K562 (cell line): ENCODE measurements around the gene HAT1. TPM values are rescaled to one million over a fixed set of nuclear protein-coding genes. Genes with fewer than 3 reads are reported as not detected.

ENCODE experiments used
- ATF1 ChIP-seq, 2 experiments: fragments of 450-650 bp in 1 of 2; IDR thresholded peaks; 2 replicates each; pipeline ENCODE4 v1.6.1; 2016; ENCODE audit warnings: missing compliant biosample characterization in 1 of 2, missing genetic modification characterization in 1 of 2
- CEBPB ChIP-seq: fragments of 450-650 bp; IDR thresholded peaks from 2 replicates; pipeline ENCODE4 v1.6.1; 2016; ENCODE audit warnings: missing genetic modification characterization, missing compliant biosample characterization
- DMBX1 ChIP-seq: fragments of 250-450 bp; sonication (Bioruptor Pico); IDR thresholded peaks from 2 replicates; pipeline ENCODE4 v1.8.0; 2022; ENCODE audit warnings: inconsistent platforms, mild to moderate bottlenecking, moderate library complexity, borderline replicate concordance
- DPF2 ChIP-seq: fragments of 450-650 bp; IDR thresholded peaks from 2 replicates; pipeline ENCODE4 v1.6.1; 2016
- HDAC6 ChIP-seq: IDR thresholded peaks from 2 replicates; pipeline ENCODE4 v1.6.1; 2012; ENCODE audit warnings: low read depth, mild to moderate bottlenecking, control low read depth, inconsistent platforms, low read length, moderate library complexity
- KDM1A ChIP-seq, 2 experiments: fragments of 450-650 bp; IDR thresholded peaks; 2 replicates each; pipeline ENCODE4 v1.6.1; 2016; ENCODE audit warnings: mild to moderate bottlenecking in 2 of 2
- MEF2D ChIP-seq: conservative IDR thresholded peaks from 2 replicates; pipeline ENCODE4 v1.6.1; 2016; ENCODE audit warnings: low read depth, missing genetic modification characterization, missing compliant biosample characterization
- NFE2 ChIP-seq: IDR thresholded peaks from 2 replicates; pipeline ENCODE4 v1.6.1; 2014; ENCODE audit warnings: antibody characterized with exemption, low read depth
- NONO ChIP-seq, 2 experiments: fragments of 200-400 bp in 1 of 2; fragments of 450-650 bp in 1 of 2; formaldehyde crosslinking in 1 of 2; IDR thresholded peaks; 2 replicates each; pipeline ENCODE4 v1.6.1; 2017; ENCODE audit warnings: low read depth in 2 of 2, mild to moderate bottlenecking in 2 of 2, moderate library complexity in 2 of 2, low read length in 1 of 2
- NR4A1 ChIP-seq, 2 experiments: fragments of 250-450 bp in 1 of 2; fragments of 450-650 bp in 1 of 2; sonication (Bioruptor Pico) in 1 of 2; IDR thresholded peaks; 2 replicates each; pipeline versions ENCODE4 v1.4.0 to v1.6.1; 2016 to 2020; ENCODE audit warnings: mild to moderate bottlenecking in 2 of 2, missing compliant biosample characterization in 1 of 2, missing genetic modification characterization in 1 of 2, moderate library complexity in 1 of 2
- NUFIP1 ChIP-seq: fragments of 450-650 bp; IDR thresholded peaks from 2 replicates; pipeline ENCODE4 v1.6.1; 2018; ENCODE audit not compliant: partially characterized antibody
- POLR3G ChIP-seq: IDR thresholded peaks from 2 replicates; pipeline ENCODE4 v1.6.1; 2011; ENCODE audit not compliant: insufficient read length, insufficient replicate concordance; ENCODE audit errors: extremely low read depth
- RAD51 ChIP-seq: fragments of 450-650 bp; IDR thresholded peaks from 2 replicates; pipeline ENCODE4 v1.7.1; 2016; ENCODE audit warnings: low read depth, mild to moderate bottlenecking, borderline replicate concordance
- TAF1 ChIP-seq: IDR thresholded peaks from 2 replicates; pipeline ENCODE4 v1.6.1; 2011; ENCODE audit warnings: mild to moderate bottlenecking, low read length, moderate library complexity; ENCODE audit not compliant: insufficient read depth, control insufficient read depth, severe bottlenecking; ENCODE audit errors: extremely low read depth
- ZFPM2 ChIP-seq: fragments of 250-450 bp; sonication (Bioruptor Pico); IDR thresholded peaks from 2 replicates; pipeline ENCODE4 v1.5.1; 2022; ENCODE audit warnings: mild to moderate bottlenecking
- ZNF316 ChIP-seq: fragments of 450-650 bp; IDR thresholded peaks from 2 replicates; pipeline ENCODE4 v1.6.1; 2016
- polyA plus RNA-seq, 8 experiments: library from polyadenylated mRNA; depleted of rRNA in 4 of 8; stranded (reverse) in 5 of 8; unstranded in 3 of 8; fragments of >200 nt; fragmentation: Nextera tagmentation in 2 of 8; fragmentation: Illumina TruSeq in 1 of 8; extraction: Ambion mirVana in 2 of 8; extraction: Trizol in 1 of 8; gene quantifications; 2 replicates each; pipeline versions ENCODE4 v1.2.1 to v1.2.3, GENCODE V29; 2011 to 2014; ENCODE audit warnings: inconsistent platforms in 1 of 8, missing spikeins in 1 of 8
- total RNA-seq, 7 experiments: library from RNA; depleted of rRNA in 6 of 7; stranded (reverse); fragments of >200 nt in 6 of 7; fragmentation: Illumina TruSeq in 2 of 7; extraction: Trizol in 2 of 7; gene quantifications; 2 replicates each; pipeline versions ENCODE4 v1.2.1 to v1.2.3, GENCODE V29; 2011 to 2021; ENCODE audit warnings: low replicate concordance in 1 of 7
- TF ChIP-seq, protein P1 (sequence below): fragments of 250-450 bp; sonication (Bioruptor Pico); IDR thresholded peaks from 2 replicates; pipeline ENCODE4 v1.9.0; 2021; ENCODE audit warnings: mild to moderate bottlenecking
- TF ChIP-seq, protein P2 (sequence below), 2 experiments: fragments of 450-650 bp; formaldehyde crosslinking in 1 of 2; IDR thresholded peaks; 2 replicates each; pipeline versions ENCODE4 v1.4.0 to v1.6.1; 2014 to 2020; ENCODE audit warnings: mild to moderate bottlenecking in 2 of 2, borderline replicate concordance in 1 of 2, low read depth in 1 of 2

HAT1 gene
- total and polyA plus RNA-seq, 9 of the 15 experiments (the other 6 are each of a cell fraction or from before 2014, with no cell fraction given) = 125 to 384 (median 244) TPM

DNA sequence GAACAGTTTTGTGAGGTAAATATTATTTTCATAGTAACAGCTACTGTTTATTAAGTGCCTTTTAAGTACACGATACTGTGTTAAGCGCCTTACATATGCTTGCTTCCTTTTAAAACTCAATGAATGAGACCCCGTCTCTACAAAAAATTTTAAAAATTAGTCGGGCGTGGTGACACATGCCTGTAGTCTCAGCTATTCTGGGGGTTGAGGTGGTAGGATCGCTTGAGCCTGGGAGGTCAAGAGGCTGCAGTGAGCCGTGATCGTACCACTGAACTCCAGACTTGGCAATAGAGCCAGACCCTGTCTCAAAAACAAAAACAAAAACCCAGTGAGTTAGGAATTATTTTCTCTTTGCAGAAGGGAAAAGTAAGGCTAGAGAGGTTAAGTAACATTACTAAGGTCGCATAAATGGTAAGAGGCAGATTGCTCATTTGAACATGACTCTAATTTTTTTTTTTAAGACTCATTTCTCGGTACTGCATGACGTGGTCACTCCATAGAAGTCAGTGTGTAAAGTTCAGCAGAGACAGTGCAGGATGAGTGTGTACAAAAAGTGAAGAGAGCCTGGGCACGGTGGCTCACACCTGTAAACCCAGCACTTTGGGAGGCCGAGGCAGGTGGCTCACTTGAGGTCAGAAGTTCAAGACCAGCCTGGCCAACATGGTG lies 78.6 kb downstream of the HAT1 start (continued):
- TF ChIP-seq RAD51 (no peak), HDAC6 (no peak), TAF1 (peak; percentile 10), ZFPM2 (CRISPR knock-in tag) (no peak), ATF1 (CRISPR knock-in tag; IDR thresholded peaks at IDR 0.05) (no peak), ATF1 (tag; IDR thresholded peaks at IDR 0.05) (peak; percentile 38; the same call in 1 of the 2 replicates), NUFIP1 (no peak), NR4A1 (CRISPR knock-in tag; IDR thresholded peaks at IDR 0.05) (no peak), NR4A1 (tag; IDR thresholded peaks at IDR 0.05) (no peak), CEBPB (tag) (no peak), KDM1A (IDR thresholded peaks at IDR 0.05) (peak in 1 of 2 experiments; percentile 8; a peak in 1 of 4 replicates), DMBX1 (no peak), NONO (IDR thresholded peaks at IDR 0.05; ENCODE audit: low read depth in 2 of 2, low read length in 1 of 2) (no peak), MEF2D (tag) (0 out of 2 replicates have a peak, but pooled peaks have one; percentile 14), NFE2 (peak; percentile 46; the same call in 1 of the 2 replicates), DPF2 (no peak; the same call in 1 of the 2 replicates), ZNF316 (peak; percentile 16; the same call in 1 of the 2 replicates), POLR3G (no peak)
- TF ChIP-seq, protein P1, sequence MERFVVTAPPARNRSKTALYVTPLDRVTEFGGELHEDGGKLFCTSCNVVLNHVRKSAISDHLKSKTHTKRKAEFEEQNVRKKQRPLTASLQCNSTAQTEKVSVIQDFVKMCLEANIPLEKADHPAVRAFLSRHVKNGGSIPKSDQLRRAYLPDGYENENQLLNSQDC (CRISPR knock-in tag) = no peak
- TF ChIP-seq, protein P2, sequence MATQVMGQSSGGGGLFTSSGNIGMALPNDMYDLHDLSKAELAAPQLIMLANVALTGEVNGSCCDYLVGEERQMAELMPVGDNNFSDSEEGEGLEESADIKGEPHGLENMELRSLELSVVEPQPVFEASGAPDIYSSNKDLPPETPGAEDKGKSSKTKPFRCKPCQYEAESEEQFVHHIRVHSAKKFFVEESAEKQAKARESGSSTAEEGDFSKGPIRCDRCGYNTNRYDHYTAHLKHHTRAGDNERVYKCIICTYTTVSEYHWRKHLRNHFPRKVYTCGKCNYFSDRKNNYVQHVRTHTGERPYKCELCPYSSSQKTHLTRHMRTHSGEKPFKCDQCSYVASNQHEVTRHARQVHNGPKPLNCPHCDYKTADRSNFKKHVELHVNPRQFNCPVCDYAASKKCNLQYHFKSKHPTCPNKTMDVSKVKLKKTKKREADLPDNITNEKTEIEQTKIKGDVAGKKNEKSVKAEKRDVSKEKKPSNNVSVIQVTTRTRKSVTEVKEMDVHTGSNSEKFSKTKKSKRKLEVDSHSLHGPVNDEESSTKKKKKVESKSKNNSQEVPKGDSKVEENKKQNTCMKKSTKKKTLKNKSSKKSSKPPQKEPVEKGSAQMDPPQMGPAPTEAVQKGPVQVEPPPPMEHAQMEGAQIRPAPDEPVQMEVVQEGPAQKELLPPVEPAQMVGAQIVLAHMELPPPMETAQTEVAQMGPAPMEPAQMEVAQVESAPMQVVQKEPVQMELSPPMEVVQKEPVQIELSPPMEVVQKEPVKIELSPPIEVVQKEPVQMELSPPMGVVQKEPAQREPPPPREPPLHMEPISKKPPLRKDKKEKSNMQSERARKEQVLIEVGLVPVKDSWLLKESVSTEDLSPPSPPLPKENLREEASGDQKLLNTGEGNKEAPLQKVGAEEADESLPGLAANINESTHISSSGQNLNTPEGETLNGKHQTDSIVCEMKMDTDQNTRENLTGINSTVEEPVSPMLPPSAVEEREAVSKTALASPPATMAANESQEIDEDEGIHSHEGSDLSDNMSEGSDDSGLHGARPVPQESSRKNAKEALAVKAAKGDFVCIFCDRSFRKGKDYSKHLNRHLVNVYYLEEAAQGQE (IDR thresholded peaks at IDR 0.05; ENCODE audit: borderline replicate concordance) = no peak
- TF ChIP-seq, protein P2 (CRISPR knock-in tag; IDR thresholded peaks at IDR 0.05; ENCODE audit: low read depth) = no peak
